ENCODE measurements around the gene ADAMTS17. TPM values are rescaled to one million over a fixed set of nuclear protein-coding genes. Genes with fewer than 3 reads are reported as not detected.

ADAMTS17 gene
- total and polyA plus RNA-seq, 4 donors: 0.28 to 46.9 (median 9.1) TPM

GRCh38 chr15:100020189-100020588, 321.6 kb downstream of the ADAMTS17 start:
- H3K9me3 ChIP-seq (ENCODE audit: control insufficient read depth in 4 of 4, low read length in 3 of 4): no peaks in the 10 kb centered on the region
- no peak overlapping the region for H3K9ac ChIP-seq (ENCODE audit: low read depth in 1 of 2, low read length in 2 of 2)
- H3K36me3 ChIP-seq (ENCODE audit: control insufficient read depth in 4 of 4, insufficient read depth in 3 of 4, low read depth in 1 of 4, low read length in 3 of 4): peaks cover 0 to 4% (median 0%) of the 10 kb centered on the region in 4 donors
- TF ChIP-seq FOXA2 (IDR thresholded peaks at IDR 0.05) (no peak), FOXA1 (IDR thresholded peaks at IDR 0.05) (no peak), EGR1 (IDR thresholded peaks at IDR 0.05; ENCODE audit: low read depth in 2 of 2) (no peak), HNF4A (conservative IDR thresholded peaks at IDR 0.05) (no peak), RAD21 (IDR thresholded peaks at IDR 0.05) (no peak), YY1 (IDR thresholded peaks at IDR 0.05) (no peak), GABPA (IDR thresholded peaks at IDR 0.05 in 1 of 2, conservative IDR thresholded peaks at IDR 0.05 in 1 of 2) (no peak), NR2F2 (IDR thresholded peaks at IDR 0.05) (no peak), MAX (IDR thresholded peaks at IDR 0.05) (no peak)
- DNase-seq (ENCODE audit: low spot score): no peak
- WGBS: 88% methylated on average over 6 of the region's 6 CpGs
- H3K27me3 ChIP-seq (ENCODE audit: control insufficient read depth in 4 of 4, insufficient read depth in 4 of 4, low read length in 3 of 4): no peaks in the 10 kb centered on the region
- no peak overlapping the region for H3K4me3 ChIP-seq (ENCODE audit: low read depth in 1 of 3, low read length in 3 of 3)
- H3K27ac ChIP-seq (ENCODE audit: low read depth in 1 of 2, low read length in 2 of 2): no peak overlapping the region
- peaks cover 0 to 4% (median 0%) of the 10 kb centered on the region in 4 donors for H3K4me1 ChIP-seq (ENCODE audit: control insufficient read depth in 4 of 4, insufficient read depth in 4 of 4, low read length in 3 of 4)

DNA sequence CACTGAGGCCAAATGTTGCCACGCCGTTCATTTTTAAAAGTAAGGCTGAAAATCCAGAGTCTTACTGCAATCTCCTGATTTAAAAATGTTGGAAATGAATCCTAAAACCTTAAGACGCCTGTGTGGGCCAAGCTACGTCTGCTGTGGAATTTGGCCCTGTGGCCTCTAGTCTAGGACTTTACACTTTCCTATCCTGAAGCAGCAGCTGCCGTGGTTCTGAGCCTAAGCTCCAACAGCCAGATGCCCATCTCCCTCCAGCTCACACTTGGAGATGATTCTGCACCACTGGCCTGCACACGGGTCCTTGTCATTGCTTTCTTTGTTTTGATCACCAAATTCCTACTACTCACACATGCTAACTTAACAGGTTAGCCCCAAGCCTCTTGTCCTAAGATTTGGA, 322.2 kb downstream of the ADAMTS17 start:
- WGBS: 87% methylated on average over 6 of the region's 6 CpGs

DNA sequence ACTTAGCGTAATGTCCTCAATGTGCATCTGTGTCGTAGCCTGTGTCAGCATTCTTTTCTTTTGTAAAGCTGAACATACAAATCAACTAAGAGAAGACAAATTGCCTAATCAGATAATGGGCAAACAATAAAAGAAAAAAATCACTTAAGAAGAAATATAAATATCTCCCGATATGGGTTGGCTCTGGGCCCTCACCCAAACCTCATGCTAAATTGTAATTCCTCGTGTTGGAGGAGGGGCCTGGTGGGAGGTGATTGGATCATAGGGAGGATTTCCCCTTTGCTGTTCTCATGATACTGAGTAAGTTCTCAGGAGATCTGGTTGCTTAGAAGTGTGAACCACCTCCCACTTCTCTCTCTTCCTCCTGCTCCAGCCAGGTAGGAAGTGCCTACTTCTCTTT, 323.6 kb downstream of the ADAMTS17 start:
- peaks cover 0 to 4% (median 0%) of the 10 kb centered on the region in 4 donors for H3K36me3 ChIP-seq (ENCODE audit: control insufficient read depth in 4 of 4, insufficient read depth in 3 of 4, low read depth in 1 of 4, low read length in 3 of 4)
- 93% methylated on average over 4 of the region's 4 CpGs for WGBS
- no peaks in the 10 kb centered on the region for H3K27me3 ChIP-seq (ENCODE audit: control insufficient read depth in 4 of 4, insufficient read depth in 4 of 4, low read length in 3 of 4)
- peaks cover 0 to 4% (median 0%) of the 10 kb centered on the region in 4 donors for H3K4me1 ChIP-seq (ENCODE audit: control insufficient read depth in 4 of 4, insufficient read depth in 4 of 4, low read length in 3 of 4)
- H3K4me3 ChIP-seq (ENCODE audit: low read depth in 1 of 3, low read length in 3 of 3): no peak overlapping the region
- DNase-seq (ENCODE audit: low spot score): no peak
- no peak overlapping the region for H3K9ac ChIP-seq (ENCODE audit: low read depth in 1 of 2, low read length in 2 of 2)
- H3K9me3 ChIP-seq (ENCODE audit: control insufficient read depth in 4 of 4, low read length in 3 of 4): no peaks in the 10 kb centered on the region
- no peak overlapping the region for H3K27ac ChIP-seq (ENCODE audit: low read depth in 1 of 2, low read length in 2 of 2)
- TF ChIP-seq, protein P1, sequence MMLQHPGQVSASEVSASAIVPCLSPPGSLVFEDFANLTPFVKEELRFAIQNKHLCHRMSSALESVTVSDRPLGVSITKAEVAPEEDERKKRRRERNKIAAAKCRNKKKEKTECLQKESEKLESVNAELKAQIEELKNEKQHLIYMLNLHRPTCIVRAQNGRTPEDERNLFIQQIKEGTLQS (IDR thresholded peaks at IDR 0.05): no peak
- TF ChIP-seq JUND (IDR thresholded peaks at IDR 0.05) (no peak), RXRA (IDR thresholded peaks at IDR 0.05) (no peak), FOXA2 (IDR thresholded peaks at IDR 0.05) (no peak), NR2F2 (IDR thresholded peaks at IDR 0.05) (no peak), SP1 (IDR thresholded peaks at IDR 0.05) (no peak), EGR1 (IDR thresholded peaks at IDR 0.05; ENCODE audit: low read depth in 2 of 2) (no peak), RAD21 (IDR thresholded peaks at IDR 0.05) (no peak), HNF4A (conservative IDR thresholded peaks at IDR 0.05) (no peak), YY1 (IDR thresholded peaks at IDR 0.05) (no peak), HNF4G (IDR thresholded peaks at IDR 0.05) (no peak)
- TF ChIP-seq, protein P2, sequence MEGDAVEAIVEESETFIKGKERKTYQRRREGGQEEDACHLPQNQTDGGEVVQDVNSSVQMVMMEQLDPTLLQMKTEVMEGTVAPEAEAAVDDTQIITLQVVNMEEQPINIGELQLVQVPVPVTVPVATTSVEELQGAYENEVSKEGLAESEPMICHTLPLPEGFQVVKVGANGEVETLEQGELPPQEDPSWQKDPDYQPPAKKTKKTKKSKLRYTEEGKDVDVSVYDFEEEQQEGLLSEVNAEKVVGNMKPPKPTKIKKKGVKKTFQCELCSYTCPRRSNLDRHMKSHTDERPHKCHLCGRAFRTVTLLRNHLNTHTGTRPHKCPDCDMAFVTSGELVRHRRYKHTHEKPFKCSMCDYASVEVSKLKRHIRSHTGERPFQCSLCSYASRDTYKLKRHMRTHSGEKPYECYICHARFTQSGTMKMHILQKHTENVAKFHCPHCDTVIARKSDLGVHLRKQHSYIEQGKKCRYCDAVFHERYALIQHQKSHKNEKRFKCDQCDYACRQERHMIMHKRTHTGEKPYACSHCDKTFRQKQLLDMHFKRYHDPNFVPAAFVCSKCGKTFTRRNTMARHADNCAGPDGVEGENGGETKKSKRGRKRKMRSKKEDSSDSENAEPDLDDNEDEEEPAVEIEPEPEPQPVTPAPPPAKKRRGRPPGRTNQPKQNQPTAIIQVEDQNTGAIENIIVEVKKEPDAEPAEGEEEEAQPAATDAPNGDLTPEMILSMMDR (IDR thresholded peaks at IDR 0.05; ENCODE audit: low read depth, low read length, missing input control): no peak

More for the DNA sequence above, 322.2 kb downstream of the ADAMTS17 start:
- Histone ChIP-seq H3K36me3 (ENCODE audit: control insufficient read depth in 4 of 4, insufficient read depth in 3 of 4, low read depth in 1 of 4, low read length in 3 of 4) (peaks cover 0 to 4% (median 0%) of the 10 kb centered on the region in 4 donors), H3K4me1 (ENCODE audit: control insufficient read depth in 4 of 4, insufficient read depth in 4 of 4, low read length in 3 of 4) (peaks cover 0 to 4% (median 0%) of the 10 kb centered on the region in 4 donors), H3K9me3 (ENCODE audit: control insufficient read depth in 4 of 4, low read length in 3 of 4) (no peaks in the 10 kb centered on the region), H3K9ac (ENCODE audit: low read depth in 1 of 2, low read length in 2 of 2) (no peak overlapping the region), H3K4me3 (ENCODE audit: low read depth in 1 of 3, low read length in 3 of 3) (no peak overlapping the region), H3K27me3 (ENCODE audit: control insufficient read depth in 4 of 4, insufficient read depth in 4 of 4, low read length in 3 of 4) (no peaks in the 10 kb centered on the region), H3K27ac (ENCODE audit: low read depth in 1 of 2, low read length in 2 of 2) (no peak overlapping the region)
- TF ChIP-seq, protein P1 (IDR thresholded peaks at IDR 0.05): no peak
- TF ChIP-seq HNF4A (conservative IDR thresholded peaks at IDR 0.05): no peak
- no peak for TF ChIP-seq HNF4G (IDR thresholded peaks at IDR 0.05)
- TF ChIP-seq, protein P3, sequence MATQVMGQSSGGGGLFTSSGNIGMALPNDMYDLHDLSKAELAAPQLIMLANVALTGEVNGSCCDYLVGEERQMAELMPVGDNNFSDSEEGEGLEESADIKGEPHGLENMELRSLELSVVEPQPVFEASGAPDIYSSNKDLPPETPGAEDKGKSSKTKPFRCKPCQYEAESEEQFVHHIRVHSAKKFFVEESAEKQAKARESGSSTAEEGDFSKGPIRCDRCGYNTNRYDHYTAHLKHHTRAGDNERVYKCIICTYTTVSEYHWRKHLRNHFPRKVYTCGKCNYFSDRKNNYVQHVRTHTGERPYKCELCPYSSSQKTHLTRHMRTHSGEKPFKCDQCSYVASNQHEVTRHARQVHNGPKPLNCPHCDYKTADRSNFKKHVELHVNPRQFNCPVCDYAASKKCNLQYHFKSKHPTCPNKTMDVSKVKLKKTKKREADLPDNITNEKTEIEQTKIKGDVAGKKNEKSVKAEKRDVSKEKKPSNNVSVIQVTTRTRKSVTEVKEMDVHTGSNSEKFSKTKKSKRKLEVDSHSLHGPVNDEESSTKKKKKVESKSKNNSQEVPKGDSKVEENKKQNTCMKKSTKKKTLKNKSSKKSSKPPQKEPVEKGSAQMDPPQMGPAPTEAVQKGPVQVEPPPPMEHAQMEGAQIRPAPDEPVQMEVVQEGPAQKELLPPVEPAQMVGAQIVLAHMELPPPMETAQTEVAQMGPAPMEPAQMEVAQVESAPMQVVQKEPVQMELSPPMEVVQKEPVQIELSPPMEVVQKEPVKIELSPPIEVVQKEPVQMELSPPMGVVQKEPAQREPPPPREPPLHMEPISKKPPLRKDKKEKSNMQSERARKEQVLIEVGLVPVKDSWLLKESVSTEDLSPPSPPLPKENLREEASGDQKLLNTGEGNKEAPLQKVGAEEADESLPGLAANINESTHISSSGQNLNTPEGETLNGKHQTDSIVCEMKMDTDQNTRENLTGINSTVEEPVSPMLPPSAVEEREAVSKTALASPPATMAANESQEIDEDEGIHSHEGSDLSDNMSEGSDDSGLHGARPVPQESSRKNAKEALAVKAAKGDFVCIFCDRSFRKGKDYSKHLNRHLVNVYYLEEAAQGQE (IDR thresholded peaks at IDR 0.05): no peak
- TF ChIP-seq MAX (IDR thresholded peaks at IDR 0.05): no peak
- no peak for TF ChIP-seq YY1 (IDR thresholded peaks at IDR 0.05)
- DNase-seq (ENCODE audit: low spot score): no peak
